PC-3 (cell line): ENCODE results near the gene HIVEP3. TPM values are rescaled to one million over a fixed set of nuclear protein-coding genes. Genes with fewer than 3 reads are reported as not detected.

Experiments
- ATAC-seq: fragments of 200-7000 bp; cut with Tn5 transposase; 2 replicates; pipeline ENCODE4 v1.9.1; 2020; ENCODE audit warnings: mild to moderate bottlenecking, moderate library complexity
- BruUV-seq: library from RNA; stranded (reverse); fragments of 400-500 nt; replicated peaks from 2 replicates; lab custom pipeline; 2021; lab: Mats Ljungman, UMichigan
- CTCF ChIA-PET: fragments of 300-600 bp; sonication (Branson Sonifier 250); formaldehyde crosslinking; loops from one replicate; lab custom pipeline; 2022; ENCODE audit warnings: antibody characterized with exemption; lab: Charles Lee
- POLR2A ChIA-PET: fragments of 300-600 bp; sonication (Branson Sonifier 250); formaldehyde crosslinking; loops from one replicate; lab custom pipeline; 2022; ENCODE audit warnings: antibody characterized with exemption; ENCODE audit not compliant: unreplicated experiment; lab: Charles Lee
- DNase-seq: peaks from one replicate; pipeline ENCODE4 v3.0.0-alpha.2; 2015
- H2AFZ ChIP-seq: fragments of 300-600 bp; sonication (generic); 2 replicates; pipeline ENCODE4 v1.6.0; 2016; ENCODE audit warnings: antibody characterized with exemption, low read length
- H3F3A ChIP-seq: fragments of 300-600 bp; sonication (generic); one replicate; pipeline ENCODE4 v1.6.0; 2017; ENCODE audit warnings: antibody characterized with exemption, low read length, control low read depth, mild to moderate bottlenecking; ENCODE audit not compliant: unreplicated experiment
- H3K27ac ChIP-seq: fragments of 300-600 bp; sonication (generic); 2 replicates; pipeline ENCODE4 v1.5.1; 2016; ENCODE audit warnings: mild to moderate bottlenecking, low read length
- H3K27me3 ChIP-seq: fragments of 300-600 bp; sonication (generic); 2 replicates; pipeline ENCODE4 v1.6.1; 2016; ENCODE audit warnings: low read length, mixed read lengths
- H3K36me3 ChIP-seq: fragments of 300-600 bp; sonication (generic); 2 replicates; pipeline ENCODE4 v1.6.1; 2016; ENCODE audit warnings: low read depth, mixed run types, low read length, mixed read lengths
- H3K4me1 ChIP-seq: fragments of 300-600 bp; sonication (generic); 2 replicates; pipeline ENCODE4 v1.5.1; 2016; ENCODE audit warnings: low read length; ENCODE audit not compliant: insufficient read depth
- H3K4me2 ChIP-seq: fragments of 300-600 bp; sonication (generic); 2 replicates; pipeline ENCODE4 v1.6.0; 2016; ENCODE audit warnings: low read length
- H3K4me3 ChIP-seq: fragments of 300-600 bp; sonication (generic); 2 replicates; pipeline ENCODE4 v1.5.1; 2016; ENCODE audit warnings: mild to moderate bottlenecking, low read length, mixed read lengths
- H3K79me2 ChIP-seq: fragments of 300-600 bp; sonication (generic); 2 replicates; pipeline ENCODE4 v1.6.1; 2017; ENCODE audit warnings: low read length, mixed read lengths
- H3K9ac ChIP-seq: fragments of 300-600 bp; sonication (generic); 2 replicates; pipeline ENCODE4 v1.6.0; 2016; ENCODE audit warnings: mild to moderate bottlenecking, low read length
- H3K9me2 ChIP-seq: fragments of 300-600 bp; sonication (generic); replicated peaks from 2 replicates; pipeline ENCODE4 v1.6.1; 2016; ENCODE audit warnings: mixed run types, low read length, mixed read lengths
- H3K9me3 ChIP-seq: fragments of 300-600 bp; sonication (generic); 2 replicates; pipeline ENCODE4 v1.6.1; 2016; ENCODE audit warnings: low read length, mixed read lengths
- H4K20me1 ChIP-seq: fragments of 300-600 bp; sonication (generic); 2 replicates; pipeline ENCODE4 v1.6.1; 2016; ENCODE audit warnings: low read length, mixed read lengths
- EZH2 ChIP-seq: fragments of 300-600 bp; sonication (generic); IDR thresholded peaks from one replicate; pipeline ENCODE4 v1.6.1; 2017; ENCODE audit warnings: antibody characterized with exemption, mild to moderate bottlenecking, low read length; ENCODE audit not compliant: unreplicated experiment
- EZH2phosphoT487 ChIP-seq: fragments of 300-600 bp; sonication (generic); IDR thresholded peaks from 2 replicates; pipeline ENCODE4 v1.6.1; 2018; ENCODE audit warnings: mild to moderate bottlenecking, antibody characterized with exemption, low read length, borderline replicate concordance
- intact Hi-C: fragments of 100-400 bp; cut with micrococcal nuclease; formaldehyde crosslinking; loops from 2 replicates; pipeline ENCODE4 v1.9.0; 2023
- total RNA-seq: library from RNA; depleted of rRNA; stranded (reverse); fragments of >200 nt; gene quantifications from 2 replicates; pipeline ENCODE4 v1.2.3, GENCODE V29; 2014
- TF ChIP-seq, protein P1 (sequence below): fragments of 300-600 bp; sonication (generic); conservative IDR thresholded peaks from 2 replicates; pipeline ENCODE4 v1.5.1; 2017; ENCODE audit warnings: antibody characterized with exemption, low read depth, mild to moderate bottlenecking, low read length

Gene HIVEP3
- total RNA-seq, 1 experiment from 2014 or later: 9.8 TPM

- no peaks in the 10 kb centered on the region for H3F3A ChIP-seq
- TF ChIP-seq, protein P1, sequence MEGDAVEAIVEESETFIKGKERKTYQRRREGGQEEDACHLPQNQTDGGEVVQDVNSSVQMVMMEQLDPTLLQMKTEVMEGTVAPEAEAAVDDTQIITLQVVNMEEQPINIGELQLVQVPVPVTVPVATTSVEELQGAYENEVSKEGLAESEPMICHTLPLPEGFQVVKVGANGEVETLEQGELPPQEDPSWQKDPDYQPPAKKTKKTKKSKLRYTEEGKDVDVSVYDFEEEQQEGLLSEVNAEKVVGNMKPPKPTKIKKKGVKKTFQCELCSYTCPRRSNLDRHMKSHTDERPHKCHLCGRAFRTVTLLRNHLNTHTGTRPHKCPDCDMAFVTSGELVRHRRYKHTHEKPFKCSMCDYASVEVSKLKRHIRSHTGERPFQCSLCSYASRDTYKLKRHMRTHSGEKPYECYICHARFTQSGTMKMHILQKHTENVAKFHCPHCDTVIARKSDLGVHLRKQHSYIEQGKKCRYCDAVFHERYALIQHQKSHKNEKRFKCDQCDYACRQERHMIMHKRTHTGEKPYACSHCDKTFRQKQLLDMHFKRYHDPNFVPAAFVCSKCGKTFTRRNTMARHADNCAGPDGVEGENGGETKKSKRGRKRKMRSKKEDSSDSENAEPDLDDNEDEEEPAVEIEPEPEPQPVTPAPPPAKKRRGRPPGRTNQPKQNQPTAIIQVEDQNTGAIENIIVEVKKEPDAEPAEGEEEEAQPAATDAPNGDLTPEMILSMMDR: no peak
- TF ChIP-seq EZH2: no peak
- TF ChIP-seq EZH2phosphoT487: no peak
- H3K27ac ChIP-seq: no peak overlapping the region
- no peaks in the 10 kb centered on the region for H3K27me3 ChIP-seq
- H3K9me2 ChIP-seq: no peaks in the 10 kb centered on the region
- no peak for ATAC-seq
- no TSS peak for BruUV-seq
- intact Hi-C loops: no loop called here
- H3K79me2 ChIP-seq: no peaks in the 10 kb centered on the region
- H2AFZ ChIP-seq: no peak overlapping the region
- H3K4me3 ChIP-seq: no peak overlapping the region
- peaks cover 10% of the 10 kb centered on the region for H3K4me1 ChIP-seq
- no peak overlapping the region for H3K9ac ChIP-seq
- ChIA-PET CTCF (no interaction called here), POLR2A (no interaction called here)
- no peak for DNase-seq
- H4K20me1 ChIP-seq: no peaks in the 10 kb centered on the region
- no peaks in the 10 kb centered on the region for H3K9me3 ChIP-seq
- H3K36me3 ChIP-seq: no peaks in the 10 kb centered on the region
- H3K4me2 ChIP-seq: no peak overlapping the region
Measured at GRCh38 chr1:41679994-41680393, 238.7 kb downstream of the HIVEP3 start.

- ChIA-PET POLR2A (no interaction called here), CTCF (no interaction called here)
- Histone ChIP-seq H2AFZ (no peak overlapping the region), H3K4me3 (no peak overlapping the region), H3K4me2 (no peak overlapping the region), H3K9me2 (no peaks in the 10 kb centered on the region), H4K20me1 (no peaks in the 10 kb centered on the region), H3K36me3 (no peaks in the 10 kb centered on the region), H3F3A (no peaks in the 10 kb centered on the region), H3K27ac (no peak overlapping the region), H3K9ac (no peak overlapping the region), H3K79me2 (no peaks in the 10 kb centered on the region), H3K4me1 (peaks cover 10% of the 10 kb centered on the region), H3K27me3 (no peaks in the 10 kb centered on the region), H3K9me3 (no peaks in the 10 kb centered on the region)
- ATAC-seq (no peak), DNase-seq (no peak)
- no peak for TF ChIP-seq EZH2
- TF ChIP-seq, protein P1: no peak
- TF ChIP-seq EZH2phosphoT487: no peak
- BruUV-seq: no TSS peak
- intact Hi-C loops: no loop called here
Measured at GRCh38 chr1:41679531-41679930, 239.2 kb downstream of the HIVEP3 start.

- Histone ChIP-seq H4K20me1 (no peaks in the 10 kb centered on the region), H3K27ac (no peak overlapping the region), H3K4me3 (no peak overlapping the region), H3K9me3 (no peaks in the 10 kb centered on the region), H3K79me2 (no peaks in the 10 kb centered on the region), H3K27me3 (no peaks in the 10 kb centered on the region), H3F3A (no peaks in the 10 kb centered on the region), H3K4me1 (peaks cover 2% of the 10 kb centered on the region), H3K9me2 (no peaks in the 10 kb centered on the region), H3K4me2 (no peak overlapping the region), H3K36me3 (no peaks in the 10 kb centered on the region), H2AFZ (no peak overlapping the region), H3K9ac (no peak overlapping the region)
- intact Hi-C loops: no loop called here
- ATAC-seq: no peak
- CTCF ChIA-PET: no interaction called here
- no peak for DNase-seq
- POLR2A ChIA-PET: no interaction called here
- TF ChIP-seq EZH2phosphoT487: no peak
- TF ChIP-seq EZH2: no peak
- TF ChIP-seq, protein P1: no peak
- BruUV-seq: no TSS peak
Measured at GRCh38 chr1:41678111-41678878, 240.4 kb downstream of the HIVEP3 start.
